HCT116 (cell line): ENCODE data around the gene FMN2.
"Not testable (repeated sequence)": the region's sequence is repeated elsewhere in the genome, so short reads cannot be mapped to it uniquely, and the experiment has no call there.

ENCODE experiments used
- EZH2 ChIP-seq: fragments of 200-600 bp; sonication (generic); IDR thresholded peaks from 2 replicates; pipeline ENCODE4 v1.6.1; 2017; ENCODE audit warnings: antibody characterized with exemption, mixed run types
- POLR2A ChIP-seq: IDR thresholded peaks from 2 replicates; pipeline ENCODE4 v1.7.0; 2011; ENCODE audit warnings: borderline replicate concordance; ENCODE audit not compliant: insufficient read depth, insufficient read length; ENCODE audit errors: extremely low read depth
- POLR2AphosphoS5 ChIP-seq: IDR thresholded peaks from 2 replicates; pipeline ENCODE4 v1.6.1; 2011; ENCODE audit warnings: mild to moderate bottlenecking, low read depth, low read length, moderate library complexity
- SIN3A ChIP-seq: IDR thresholded peaks from 2 replicates; pipeline ENCODE4 v1.6.1; 2012; ENCODE audit warnings: low read depth

- not testable (repeated sequence) for TF ChIP-seq EZH2, POLR2A, POLR2AphosphoS5, SIN3A
These were observed 323.3 kb downstream of the FMN2 start for GRCh38 chr1:240415011-240415410.
